HG03575 (cell line): ENCODE measurements around the gene SLX1A.
"Not testable (repeated sequence)": the region's sequence is repeated elsewhere in the genome, so short reads cannot be mapped to it uniquely, and the experiment has no call there.

Experiments used
- ATAC-seq: cut with Tn5 transposase; IDR thresholded peaks from one replicate; pipeline ENCODE4 v1.9.1; 2021; ENCODE audit not compliant: unreplicated experiment, insufficient number of reproducible peaks, low FRiP score; ENCODE audit errors: extremely low read depth

Gene SLX1A

GRCh38 chr16:30207063-30207704 lies 13.5 kb downstream of the SLX1A start:
- ATAC-seq: not testable (repeated sequence)

GRCh38 chr16:30209032-30209431 lies 15.4 kb downstream of the SLX1A start:
- not testable (repeated sequence) for ATAC-seq

- not testable (repeated sequence) for ATAC-seq
Observed at GRCh38 chr16:30211414-30211813, 17.7 kb downstream of the SLX1A start.

GRCh38 chr16:30217082-30217481 lies 23.4 kb downstream of the SLX1A start:
- ATAC-seq: not testable (repeated sequence)
